MG63 (cell line): ENCODE results near the gene TSEN54. TPM values are rescaled to one million over a fixed set of nuclear protein-coding genes. Genes with fewer than 3 reads are reported as not detected.

Source experiments
- DNase-seq: peaks from one replicate; pipeline ENCODE4 v3.0.0-alpha.2; 2020
- H3K27me3 ChIP-seq: fragments of 250-450 bp; sonication (Bioruptor Pico); 2 replicates; pipeline ENCODE4 v1.5.1; 2020; ENCODE audit warnings: mild to moderate bottlenecking, moderate library complexity
- H3K36me3 ChIP-seq: fragments of 250-450 bp; sonication (Bioruptor Pico); 2 replicates; pipeline ENCODE4 v1.5.1; 2020; ENCODE audit warnings: mild to moderate bottlenecking, moderate library complexity
- H3K4me3 ChIP-seq: fragments of 250-450 bp; sonication (Bioruptor Pico); 2 replicates; pipeline ENCODE4 v1.5.1; 2020; ENCODE audit warnings: mild to moderate bottlenecking, moderate library complexity
- H3K9me3 ChIP-seq: fragments of 250-450 bp; sonication (Bioruptor Pico); 2 replicates; pipeline ENCODE4 v1.5.1; 2020; ENCODE audit warnings: mild to moderate bottlenecking, moderate library complexity
- total RNA-seq: library from RNA; depleted of rRNA; stranded (reverse); fragments of >200 nt; shearing (Covaris generic); gene quantifications from 2 replicates; pipeline ENCODE4 v1.2.3, GENCODE V29; 2014; ENCODE audit warnings: low replicate concordance

The TSEN54 gene
- total RNA-seq, 1 experiment from 2014 or later = 83.8 TPM

DNA sequence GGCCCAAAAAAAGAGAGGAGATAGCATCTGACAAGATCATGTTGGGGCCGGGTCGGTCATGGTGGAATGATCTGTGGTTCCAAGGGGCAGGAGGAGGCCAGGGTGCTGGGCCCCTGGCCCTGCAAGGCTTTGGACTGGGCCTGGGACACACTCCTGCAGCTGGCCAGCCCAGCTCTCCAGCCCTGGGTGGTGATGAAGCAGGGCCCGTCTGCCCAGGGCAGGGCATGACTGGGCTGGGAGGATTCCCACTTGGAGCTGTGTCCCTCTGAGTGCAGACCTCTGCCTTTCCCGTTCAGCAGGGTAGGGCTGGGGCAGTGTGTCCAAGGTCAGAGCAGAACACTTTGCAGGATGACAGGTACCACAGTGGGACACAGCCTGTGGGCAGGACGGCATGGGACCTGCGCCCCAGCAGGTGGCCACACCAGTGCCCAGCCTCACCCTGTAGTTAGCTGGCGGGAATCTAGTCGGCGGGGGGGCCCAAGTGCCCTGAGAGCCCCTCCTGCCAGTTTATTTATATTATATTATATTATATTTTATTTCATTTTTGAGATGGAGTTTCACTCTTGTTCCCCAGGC is 43.7 kb downstream of the TSEN54 start:
- Histone ChIP-seq H3K36me3 (no peaks in the 10 kb centered on the region), H3K27me3 (no peaks in the 10 kb centered on the region), H3K4me3 (no peak overlapping the region), H3K9me3 (no peaks in the 10 kb centered on the region)
- peak; percentile 69 for DNase-seq

DNA sequence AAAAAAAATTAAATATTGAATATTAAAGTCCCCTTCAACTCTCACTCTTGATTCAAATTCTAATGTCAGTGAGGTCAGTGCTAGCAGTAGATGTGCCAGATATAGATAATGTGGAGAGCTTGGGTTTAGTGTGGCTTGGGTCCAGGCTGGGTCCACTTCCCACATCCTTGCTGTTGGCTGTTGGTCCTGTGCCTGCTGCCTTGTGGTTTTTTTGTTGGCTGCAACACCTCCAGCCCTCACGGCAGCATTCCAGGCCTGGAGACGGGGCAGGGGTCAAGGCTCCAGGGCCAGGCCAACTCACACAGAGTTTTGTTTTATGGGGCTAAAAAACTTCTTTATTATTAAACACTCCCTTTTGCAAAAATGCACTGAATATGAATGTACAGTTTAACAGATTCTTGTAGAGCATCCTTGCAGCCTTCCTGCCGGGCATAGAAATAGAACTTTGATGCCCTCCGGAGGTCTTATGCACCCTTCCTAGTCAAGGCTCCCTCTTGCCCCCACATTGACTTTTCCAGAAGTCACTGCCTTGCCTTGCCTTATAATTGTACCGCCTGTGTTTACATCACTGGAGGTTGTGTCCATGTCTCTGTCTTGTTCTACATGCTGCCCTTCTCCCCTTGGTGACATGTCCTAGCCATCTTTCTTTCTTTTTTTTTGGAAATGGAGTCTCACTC is 45.7 kb downstream of the TSEN54 start:
- DNase-seq = peak; percentile 97

GRCh38 chr17:75563063-75563758 is 46.9 kb downstream of the TSEN54 start:
- no peaks in the 10 kb centered on the region for H3K36me3 ChIP-seq
- H3K4me3 ChIP-seq = no peak overlapping the region

More for the DNA sequence above, 45.7 kb downstream of the TSEN54 start:
- Histone ChIP-seq H3K4me3 (no peak overlapping the region), H3K9me3 (no peaks in the 10 kb centered on the region), H3K27me3 (no peaks in the 10 kb centered on the region), H3K36me3 (no peaks in the 10 kb centered on the region)

DNA sequence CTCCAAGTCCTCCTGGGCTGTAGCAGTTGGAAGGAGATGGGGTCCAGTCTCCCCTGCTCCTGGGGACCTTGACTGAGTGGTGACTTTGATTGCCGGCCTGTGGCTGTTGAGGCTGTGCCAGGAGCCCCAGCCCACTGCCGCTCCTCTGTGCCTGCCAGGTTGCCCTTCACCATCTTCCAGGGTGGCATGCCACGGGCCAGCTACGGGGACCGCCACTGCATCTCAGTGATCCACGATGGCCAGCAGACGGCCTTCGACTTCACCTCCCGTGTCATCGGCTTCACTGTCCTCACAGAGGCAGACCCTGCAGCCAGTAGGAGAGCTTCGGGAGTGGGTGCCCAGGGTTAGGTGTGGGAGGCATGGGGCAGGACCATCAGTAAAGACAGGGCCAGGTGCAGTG is 47.9 kb downstream of the TSEN54 start:
- Histone ChIP-seq H3K27me3 (no peaks in the 10 kb centered on the region), H3K36me3 (no peaks in the 10 kb centered on the region), H3K4me3 (no peak overlapping the region), H3K9me3 (no peaks in the 10 kb centered on the region)
- no peak for DNase-seq

More at GRCh38 chr17:75563063-75563758, 46.9 kb downstream of the TSEN54 start:
- H3K9me3 ChIP-seq = no peaks in the 10 kb centered on the region
- no peak for DNase-seq
- H3K27me3 ChIP-seq = no peaks in the 10 kb centered on the region

GRCh38 chr17:75565066-75565465 is 48.7 kb downstream of the TSEN54 start:
- Histone ChIP-seq H3K9me3 (no peaks in the 10 kb centered on the region), H3K4me3 (no peak overlapping the region), H3K27me3 (no peaks in the 10 kb centered on the region), H3K36me3 (no peaks in the 10 kb centered on the region)
- DNase-seq = peak; percentile 91

- no peaks in the 10 kb centered on the region for H3K36me3 ChIP-seq
- DNase-seq = no peak
- no peak overlapping the region for H3K4me3 ChIP-seq
- H3K9me3 ChIP-seq = no peaks in the 10 kb centered on the region
- H3K27me3 ChIP-seq = no peaks in the 10 kb centered on the region
These were observed 49.3 kb downstream of the TSEN54 start for GRCh38 chr17:75565618-75566017.

- DNase-seq = no peak
These were observed 50.1 kb downstream of the TSEN54 start for GRCh38 chr17:75566416-75566815.

DNA sequence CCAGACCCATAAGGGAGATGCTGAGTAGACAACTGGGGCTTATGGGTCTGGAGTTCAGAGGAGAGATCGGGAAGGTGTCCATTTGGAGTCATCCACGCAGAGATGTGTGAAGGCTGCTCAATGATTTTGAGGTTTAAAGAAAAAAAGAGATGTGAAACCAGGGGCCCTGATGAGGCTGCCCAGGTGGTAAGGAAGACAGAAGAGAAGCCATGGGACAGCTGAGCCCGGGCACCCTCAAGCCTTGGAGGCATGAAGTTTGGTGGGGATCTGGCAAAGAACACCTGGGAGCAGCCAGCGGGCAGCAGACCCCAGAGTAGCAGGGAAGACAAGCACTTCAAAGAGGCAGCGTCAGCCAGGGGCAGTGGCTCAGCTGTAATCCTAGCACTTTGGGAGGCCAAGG is 50.5 kb downstream of the TSEN54 start:
- no peaks in the 10 kb centered on the region for H3K9me3 ChIP-seq
- no peaks in the 10 kb centered on the region for H3K27me3 ChIP-seq
- H3K36me3 ChIP-seq = no peaks in the 10 kb centered on the region
- no peak overlapping the region for H3K4me3 ChIP-seq
- DNase-seq = no peak

More at GRCh38 chr17:75566416-75566815, 50.1 kb downstream of the TSEN54 start:
- no peaks in the 10 kb centered on the region for H3K36me3 ChIP-seq
- H3K27me3 ChIP-seq = no peaks in the 10 kb centered on the region
- no peaks in the 10 kb centered on the region for H3K9me3 ChIP-seq
- no peak overlapping the region for H3K4me3 ChIP-seq

- no peaks in the 10 kb centered on the region for H3K9me3 ChIP-seq
- DNase-seq = no peak
These were observed 52.3 kb downstream of the TSEN54 start for GRCh38 chr17:75568412-75569255.

GRCh38 chr17:75570034-75570676 is 53.8 kb downstream of the TSEN54 start:
- Histone ChIP-seq H3K9me3 (no peaks in the 10 kb centered on the region), H3K4me3 (no peak overlapping the region), H3K36me3 (no peaks in the 10 kb centered on the region), H3K27me3 (no peaks in the 10 kb centered on the region)
- no peak for DNase-seq

More at GRCh38 chr17:75568412-75569255, 52.3 kb downstream of the TSEN54 start:
- no peaks in the 10 kb centered on the region for H3K36me3 ChIP-seq
- H3K27me3 ChIP-seq = no peaks in the 10 kb centered on the region
- no peak overlapping the region for H3K4me3 ChIP-seq

DNA sequence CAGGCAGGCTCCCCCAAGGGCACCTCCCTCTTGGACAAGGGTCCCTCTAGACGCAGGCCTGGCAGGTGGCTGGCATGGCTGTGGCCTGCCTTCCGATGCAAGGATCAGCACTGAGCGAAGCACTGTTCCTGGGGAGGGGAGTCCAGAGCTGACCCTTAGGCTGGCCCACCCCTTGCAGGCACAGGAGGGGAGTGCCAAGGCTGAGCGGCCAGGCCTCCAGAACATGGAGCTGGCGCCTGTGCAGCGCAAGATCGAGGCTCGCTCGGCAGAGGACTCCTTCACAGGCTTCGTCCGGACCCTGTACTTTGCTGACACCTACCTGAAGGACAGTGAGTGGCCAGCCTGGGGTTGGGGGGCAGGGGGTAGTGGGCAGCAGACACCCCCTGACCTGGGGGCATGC is 54.4 kb downstream of the TSEN54 start:
- Histone ChIP-seq H3K27me3 (no peaks in the 10 kb centered on the region), H3K4me3 (no peak overlapping the region), H3K9me3 (no peaks in the 10 kb centered on the region), H3K36me3 (no peaks in the 10 kb centered on the region)
- no peak for DNase-seq

DNA sequence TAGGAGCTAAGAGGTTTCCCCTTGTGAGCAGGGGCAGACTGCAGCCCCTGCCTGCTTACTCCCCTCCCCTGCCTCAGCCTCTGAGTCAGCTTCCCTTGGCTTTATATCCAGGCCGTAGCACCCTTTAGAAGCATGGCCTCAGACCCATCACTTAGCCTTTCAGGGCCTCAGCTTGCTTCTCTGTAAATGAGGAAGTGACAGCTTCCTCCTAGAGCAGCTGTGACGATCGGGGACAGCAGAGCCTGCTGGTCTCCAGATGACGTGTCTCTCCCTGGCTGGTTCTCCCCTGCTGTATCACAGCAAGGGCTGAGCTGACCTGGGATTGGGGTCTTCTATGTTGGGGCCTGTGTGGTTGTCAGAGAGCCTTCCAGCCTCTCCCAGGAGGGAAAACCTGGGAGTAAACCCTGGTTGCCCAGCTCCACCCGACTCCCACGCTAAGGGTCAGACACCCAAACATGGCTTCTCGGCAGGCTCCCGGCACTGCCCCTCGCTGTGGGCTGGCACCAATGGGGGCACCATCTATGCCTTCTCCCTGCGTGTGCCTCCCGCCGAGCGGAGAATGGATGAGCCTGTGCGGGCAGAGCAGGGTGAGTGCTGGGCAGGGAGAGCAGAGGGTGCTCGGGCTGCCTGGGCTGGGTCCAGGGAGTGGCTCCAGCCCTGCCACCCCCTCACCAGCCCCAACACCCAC is 55.0 kb downstream of the TSEN54 start:
- no peak for DNase-seq
- no peaks in the 10 kb centered on the region for H3K27me3 ChIP-seq
- no peaks in the 10 kb centered on the region for H3K36me3 ChIP-seq
- no peaks in the 10 kb centered on the region for H3K9me3 ChIP-seq
- H3K4me3 ChIP-seq = no peak overlapping the region

DNA sequence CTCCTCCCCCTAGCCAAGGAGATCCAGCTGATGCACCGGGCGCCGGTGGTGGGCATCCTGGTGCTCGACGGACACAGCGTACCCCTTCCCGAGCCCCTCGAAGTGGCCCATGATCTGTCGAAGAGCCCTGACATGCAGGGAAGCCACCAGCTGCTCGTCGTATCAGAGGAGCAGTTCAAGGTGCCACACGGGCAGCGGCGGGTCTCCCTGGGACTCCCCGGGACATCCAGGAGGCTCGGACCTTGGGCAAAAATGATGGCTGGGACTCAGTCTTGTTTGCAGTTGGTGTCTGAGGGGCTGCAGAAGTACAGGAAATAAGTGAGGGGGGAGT is 55.5 kb downstream of the TSEN54 start:
- DNase-seq = no peak
- no peaks in the 10 kb centered on the region for H3K9me3 ChIP-seq
- H3K36me3 ChIP-seq = no peaks in the 10 kb centered on the region
- no peak overlapping the region for H3K4me3 ChIP-seq
- H3K27me3 ChIP-seq = no peaks in the 10 kb centered on the region

- no peaks in the 10 kb centered on the region for H3K36me3 ChIP-seq
- no peaks in the 10 kb centered on the region for H3K27me3 ChIP-seq
- no peaks in the 10 kb centered on the region for H3K9me3 ChIP-seq
- DNase-seq = no peak
- no peak overlapping the region for H3K4me3 ChIP-seq
These were observed 56.6 kb downstream of the TSEN54 start for GRCh38 chr17:75572713-75573539.

DNA sequence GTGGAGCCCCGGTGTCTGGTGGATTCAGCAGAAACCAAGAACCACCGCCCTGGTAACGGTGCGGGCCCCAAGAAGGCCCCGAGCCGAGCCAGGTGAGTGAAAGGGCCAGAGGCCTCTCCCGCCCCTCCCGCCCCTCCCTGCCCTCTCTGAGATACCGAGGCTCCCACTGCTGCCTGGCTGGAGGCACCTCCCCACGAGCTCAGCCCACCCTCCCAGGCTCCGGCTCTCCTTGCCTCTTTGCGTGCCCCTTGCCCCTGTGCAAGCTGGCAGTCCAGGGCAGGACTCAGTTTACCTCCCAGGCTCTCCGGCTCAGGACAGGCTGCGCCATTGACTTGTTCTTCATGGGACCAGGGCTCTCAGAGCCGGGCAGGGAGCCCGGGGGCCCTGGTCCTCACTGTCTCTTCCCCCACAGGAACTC is 57.2 kb downstream of the TSEN54 start:
- no peaks in the 10 kb centered on the region for H3K27me3 ChIP-seq
- H3K9me3 ChIP-seq = no peaks in the 10 kb centered on the region

More for the DNA sequence above, 57.2 kb downstream of the TSEN54 start:
- no peak for DNase-seq
- no peak overlapping the region for H3K4me3 ChIP-seq
- H3K36me3 ChIP-seq = no peaks in the 10 kb centered on the region
